Measurements from ENCODE around the gene RNF31.

DNA sequence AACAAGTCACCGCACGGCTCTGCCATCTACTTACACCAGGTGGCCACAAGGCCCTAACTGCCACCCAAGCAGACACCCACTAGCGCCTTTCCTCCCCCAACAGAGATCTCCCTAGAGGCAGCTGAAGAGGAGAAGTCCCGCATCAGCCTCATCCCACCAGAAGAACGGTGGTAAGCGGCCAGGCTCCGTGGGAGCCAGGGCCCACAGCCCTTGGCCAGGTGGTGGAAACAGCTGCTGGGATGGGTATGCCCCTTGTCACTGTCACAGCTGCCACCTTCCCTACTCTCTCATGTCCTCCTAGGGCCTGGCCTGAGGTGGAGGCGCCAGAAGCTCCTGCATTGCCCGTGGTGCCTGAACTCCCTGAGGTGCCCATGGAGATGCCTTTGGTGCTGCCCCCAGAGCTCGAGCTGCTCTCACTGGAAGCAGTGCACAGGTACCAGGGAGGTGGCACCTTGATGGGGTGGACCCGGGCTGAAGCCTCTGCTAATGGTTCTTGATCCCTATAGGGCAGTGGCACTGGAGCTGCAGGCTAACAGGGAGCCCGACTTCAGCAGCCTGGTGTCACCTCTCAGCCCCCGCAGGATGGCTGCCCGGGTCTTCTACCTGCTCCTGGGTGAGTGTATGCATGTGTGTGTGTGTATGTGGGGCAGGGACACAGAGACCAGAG, 32.1 kb downstream of the RNF31 start:
- TF ChIP-seq CTCF (IDR thresholded peaks at IDR 0.05) (no peak), POLR2A (IDR thresholded peaks at IDR 0.05) (no peak)

Data from esophagus squamous epithelium (tissue), 4 donors.